ENCODE results near the gene KIF3A. TPM values are rescaled to one million over a fixed set of nuclear protein-coding genes. Genes with fewer than 3 reads are reported as not detected.

The KIF3A gene
- polyA plus RNA-seq, 1 of the 3 experiments (the other 2 are of a cell fraction) = 5.1 TPM

DNA sequence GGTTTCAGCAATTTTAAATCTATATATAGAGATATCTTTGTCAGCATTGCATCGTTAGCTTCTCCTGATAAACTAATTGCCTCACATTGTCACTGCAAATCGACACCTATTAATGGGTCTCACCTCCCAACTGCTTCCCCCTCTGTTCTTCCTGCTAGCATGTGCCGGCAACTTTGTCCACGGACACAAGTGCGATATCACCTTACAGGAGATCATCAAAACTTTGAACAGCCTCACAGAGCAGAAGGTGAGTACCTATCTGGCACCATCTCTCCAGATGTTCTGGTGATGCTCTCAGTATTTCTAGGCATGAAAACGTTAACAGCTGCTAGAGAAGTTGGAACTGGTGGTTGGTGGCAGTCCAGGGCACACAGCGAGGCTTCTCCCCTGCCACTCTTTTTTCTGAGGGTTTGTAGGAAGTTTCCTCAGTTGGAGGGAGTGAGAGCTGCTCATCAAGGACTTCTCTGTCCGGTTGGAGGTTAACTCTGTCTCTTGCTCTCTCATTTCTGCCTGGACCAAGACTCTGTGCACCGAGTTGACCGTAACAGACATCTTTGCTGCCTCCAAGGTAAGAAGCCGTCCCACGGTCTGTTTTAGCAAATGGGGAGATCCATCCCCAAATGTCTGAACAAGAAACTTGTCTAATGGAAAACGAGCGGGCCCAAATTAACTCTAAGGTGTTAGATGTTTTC is 63.3 kb downstream of the KIF3A start, which contains the start of gene IL4:
Gene IL4 (plus strand): TSS at position 51 of the 692 bp plus-strand sequence. CDS start 62 bp downstream, at position 113.
- no peaks in the 10 kb centered on the region for H3K9me3 ChIP-seq
- DNase-seq = no peak
- ChIA-PET POLR2A (no interaction called here), CTCF (interaction anchor here (0.7 to 1.1 kb wide), 3 partner anchors 8 to 44 kb away, joined by 3 read pairs; no protein-coding TSS in a partner anchor)
- no peaks in the 10 kb centered on the region for H3K9me2 ChIP-seq
- peak within 1 kb of the TSS; percentile 6 to 37; a peak in 2 of 4 replicates for H3K4me3 ChIP-seq (ENCODE audit: low read depth in 2 of 2, low read length in 1 of 2)
- H3F3A ChIP-seq (replicated peaks; ENCODE audit: insufficient read depth) = peaks cover 27% of the 10 kb centered on the region
- no peaks in the 10 kb centered on the region for H3K27me3 ChIP-seq (ENCODE audit: insufficient read depth)
- peak within 1 kb of the TSS; percentile 68 for H3K4me2 ChIP-seq
- peak within 1 kb of the TSS; percentile 6 to 92; a peak in 3 of 4 replicates for H3K27ac ChIP-seq (ENCODE audit: low read depth in 2 of 2, low read length in 1 of 2)
- H3K4me1 ChIP-seq (ENCODE audit: control insufficient read depth in 1 of 2, insufficient read depth in 2 of 2, low read depth in 1 of 2, low read length in 1 of 2) = peaks cover 3 to 26% of the 10 kb centered on the region in 2 experiments; a peak in 3 of 4 replicates
- H3K36me3 ChIP-seq (replicated peaks in 1 of 2; ENCODE audit: control insufficient read depth in 1 of 2, insufficient read depth in 2 of 2, low read length in 1 of 2) = no peaks in the 10 kb centered on the region
- H3K79me2 ChIP-seq (ENCODE audit: insufficient read depth) = no peaks in the 10 kb centered on the region
- peak within 1 kb of the TSS; percentile 80 for H2AFZ ChIP-seq (ENCODE audit: low read depth)
- TF ChIP-seq NFIC (IDR thresholded peaks at IDR 0.05; ENCODE audit: borderline replicate concordance) (no peak), MXI1 (IDR thresholded peaks at IDR 0.05; ENCODE audit: low read depth, low read length) (no peak), SMC3 (IDR thresholded peaks at IDR 0.05; ENCODE audit: low read depth, low read length) (no peak), RAD21 (IDR thresholded peaks at IDR 0.05; ENCODE audit: low read length) (no peak), FOSL2 (IDR thresholded peaks at IDR 0.05; ENCODE audit: borderline replicate concordance, low read depth) (no peak), RXRA (IDR thresholded peaks at IDR 0.05; ENCODE audit: borderline replicate concordance, low read depth) (no peak), EP300 (IDR thresholded peaks at IDR 0.05; ENCODE audit: borderline replicate concordance in 1 of 2, low read depth in 1 of 2, low read length in 1 of 2) (no peak)
- TF ChIP-seq, protein P1, sequence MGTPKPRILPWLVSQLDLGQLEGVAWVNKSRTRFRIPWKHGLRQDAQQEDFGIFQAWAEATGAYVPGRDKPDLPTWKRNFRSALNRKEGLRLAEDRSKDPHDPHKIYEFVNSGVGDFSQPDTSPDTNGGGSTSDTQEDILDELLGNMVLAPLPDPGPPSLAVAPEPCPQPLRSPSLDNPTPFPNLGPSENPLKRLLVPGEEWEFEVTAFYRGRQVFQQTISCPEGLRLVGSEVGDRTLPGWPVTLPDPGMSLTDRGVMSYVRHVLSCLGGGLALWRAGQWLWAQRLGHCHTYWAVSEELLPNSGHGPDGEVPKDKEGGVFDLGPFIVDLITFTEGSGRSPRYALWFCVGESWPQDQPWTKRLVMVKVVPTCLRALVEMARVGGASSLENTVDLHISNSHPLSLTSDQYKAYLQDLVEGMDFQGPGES (IDR thresholded peaks at IDR 0.05; ENCODE audit: low read depth, low read length) = no peak
- TF ChIP-seq, protein P2, sequence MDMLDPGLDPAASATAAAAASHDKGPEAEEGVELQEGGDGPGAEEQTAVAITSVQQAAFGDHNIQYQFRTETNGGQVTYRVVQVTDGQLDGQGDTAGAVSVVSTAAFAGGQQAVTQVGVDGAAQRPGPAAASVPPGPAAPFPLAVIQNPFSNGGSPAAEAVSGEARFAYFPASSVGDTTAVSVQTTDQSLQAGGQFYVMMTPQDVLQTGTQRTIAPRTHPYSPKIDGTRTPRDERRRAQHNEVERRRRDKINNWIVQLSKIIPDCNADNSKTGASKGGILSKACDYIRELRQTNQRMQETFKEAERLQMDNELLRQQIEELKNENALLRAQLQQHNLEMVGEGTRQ (IDR thresholded peaks at IDR 0.05; ENCODE audit: borderline replicate concordance, low read depth, low read length) = no peak
- TF ChIP-seq, protein P3, sequence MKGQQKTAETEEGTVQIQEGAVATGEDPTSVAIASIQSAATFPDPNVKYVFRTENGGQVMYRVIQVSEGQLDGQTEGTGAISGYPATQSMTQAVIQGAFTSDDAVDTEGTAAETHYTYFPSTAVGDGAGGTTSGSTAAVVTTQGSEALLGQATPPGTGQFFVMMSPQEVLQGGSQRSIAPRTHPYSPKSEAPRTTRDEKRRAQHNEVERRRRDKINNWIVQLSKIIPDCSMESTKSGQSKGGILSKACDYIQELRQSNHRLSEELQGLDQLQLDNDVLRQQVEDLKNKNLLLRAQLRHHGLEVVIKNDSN (IDR thresholded peaks at IDR 0.05; ENCODE audit: borderline replicate concordance, low read depth) = no peak
- TF ChIP-seq, protein P4, sequence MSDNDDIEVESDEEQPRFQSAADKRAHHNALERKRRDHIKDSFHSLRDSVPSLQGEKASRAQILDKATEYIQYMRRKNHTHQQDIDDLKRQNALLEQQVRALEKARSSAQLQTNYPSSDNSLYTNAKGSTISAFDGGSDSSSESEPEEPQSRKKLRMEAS (IDR thresholded peaks at IDR 0.05; ENCODE audit: low read depth) = no peak
- no peaks in the 10 kb centered on the region for H4K20me1 ChIP-seq (ENCODE audit: insufficient read depth)
- WGBS (ENCODE audit: low lambda C conversion rate) = 81% methylated on average over 14 of the region's 14 CpGs
- H3K9ac ChIP-seq = peak within 1 kb of the TSS; percentile 59

DNA sequence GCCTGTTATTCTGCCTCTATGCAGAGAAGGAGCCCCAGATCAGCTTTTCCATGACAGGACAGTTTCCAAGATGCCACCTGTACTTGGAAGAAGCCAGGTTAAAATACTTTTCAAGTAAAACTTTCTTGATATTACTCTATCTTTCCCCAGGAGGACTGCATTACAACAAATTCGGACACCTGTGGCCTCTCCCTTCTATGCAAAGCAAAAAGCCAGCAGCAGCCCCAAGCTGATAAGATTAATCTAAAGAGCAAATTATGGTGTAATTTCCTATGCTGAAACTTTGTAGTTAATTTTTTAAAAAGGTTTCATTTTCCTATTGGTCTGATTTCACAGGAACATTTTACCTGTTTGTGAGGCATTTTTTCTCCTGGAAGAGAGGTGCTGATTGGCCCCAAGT is 63.9 kb downstream of the KIF3A start:
- CTCF ChIA-PET = interaction anchor here (0.7 to 1.1 kb wide), 2 partner anchors 42 to 44 kb away, joined by 3 read pairs; no protein-coding TSS in a partner anchor
- no peaks in the 10 kb centered on the region for H3K79me2 ChIP-seq (ENCODE audit: insufficient read depth)

More for the DNA sequence above, 63.9 kb downstream of the KIF3A start:
- DNase-seq = no peak
- Histone ChIP-seq H3K4me3 (ENCODE audit: low read depth in 2 of 2, low read length in 1 of 2) (no peak overlapping the region), H3K27ac (ENCODE audit: low read depth in 2 of 2, low read length in 1 of 2) (peak overlapping the region in 1 of 2 experiments; percentile 92; a peak in 1 of 4 replicates), H3K4me1 (ENCODE audit: control insufficient read depth in 1 of 2, insufficient read depth in 2 of 2, low read depth in 1 of 2, low read length in 1 of 2) (peaks cover 3 to 26% of the 10 kb centered on the region in 2 experiments; a peak in 3 of 4 replicates), H2AFZ (ENCODE audit: low read depth) (no peak overlapping the region), H3K9me3 (no peaks in the 10 kb centered on the region), H3K9ac (no peak overlapping the region), H3K9me2 (no peaks in the 10 kb centered on the region), H3F3A (replicated peaks; ENCODE audit: insufficient read depth) (peaks cover 27% of the 10 kb centered on the region), H3K4me2 (no peak overlapping the region), H3K27me3 (ENCODE audit: insufficient read depth) (no peaks in the 10 kb centered on the region), H4K20me1 (ENCODE audit: insufficient read depth) (no peaks in the 10 kb centered on the region), H3K36me3 (replicated peaks in 1 of 2; ENCODE audit: control insufficient read depth in 1 of 2, insufficient read depth in 2 of 2, low read length in 1 of 2) (no peaks in the 10 kb centered on the region)
- POLR2A ChIA-PET = no interaction called here
- TF ChIP-seq EZH2phosphoT487 (IDR thresholded peaks at IDR 0.05; ENCODE audit: borderline replicate concordance, low read depth) = no peak
- TF ChIP-seq, protein P5, sequence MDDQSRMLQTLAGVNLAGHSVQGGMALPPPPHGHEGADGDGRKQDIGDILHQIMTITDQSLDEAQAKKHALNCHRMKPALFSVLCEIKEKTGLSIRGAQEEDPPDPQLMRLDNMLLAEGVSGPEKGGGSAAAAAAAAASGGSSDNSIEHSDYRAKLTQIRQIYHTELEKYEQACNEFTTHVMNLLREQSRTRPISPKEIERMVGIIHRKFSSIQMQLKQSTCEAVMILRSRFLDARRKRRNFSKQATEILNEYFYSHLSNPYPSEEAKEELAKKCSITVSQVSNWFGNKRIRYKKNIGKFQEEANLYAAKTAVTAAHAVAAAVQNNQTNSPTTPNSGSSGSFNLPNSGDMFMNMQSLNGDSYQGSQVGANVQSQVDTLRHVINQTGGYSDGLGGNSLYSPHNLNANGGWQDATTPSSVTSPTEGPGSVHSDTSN (IDR thresholded peaks at IDR 0.05) = no peak
- TF ChIP-seq TEAD4 (IDR thresholded peaks at IDR 0.05; ENCODE audit: borderline replicate concordance, insufficient read depth) = no peak
- no peak for TF ChIP-seq FOXM1 (IDR thresholded peaks at IDR 0.05; ENCODE audit: low read depth)
- TF ChIP-seq, protein P6, sequence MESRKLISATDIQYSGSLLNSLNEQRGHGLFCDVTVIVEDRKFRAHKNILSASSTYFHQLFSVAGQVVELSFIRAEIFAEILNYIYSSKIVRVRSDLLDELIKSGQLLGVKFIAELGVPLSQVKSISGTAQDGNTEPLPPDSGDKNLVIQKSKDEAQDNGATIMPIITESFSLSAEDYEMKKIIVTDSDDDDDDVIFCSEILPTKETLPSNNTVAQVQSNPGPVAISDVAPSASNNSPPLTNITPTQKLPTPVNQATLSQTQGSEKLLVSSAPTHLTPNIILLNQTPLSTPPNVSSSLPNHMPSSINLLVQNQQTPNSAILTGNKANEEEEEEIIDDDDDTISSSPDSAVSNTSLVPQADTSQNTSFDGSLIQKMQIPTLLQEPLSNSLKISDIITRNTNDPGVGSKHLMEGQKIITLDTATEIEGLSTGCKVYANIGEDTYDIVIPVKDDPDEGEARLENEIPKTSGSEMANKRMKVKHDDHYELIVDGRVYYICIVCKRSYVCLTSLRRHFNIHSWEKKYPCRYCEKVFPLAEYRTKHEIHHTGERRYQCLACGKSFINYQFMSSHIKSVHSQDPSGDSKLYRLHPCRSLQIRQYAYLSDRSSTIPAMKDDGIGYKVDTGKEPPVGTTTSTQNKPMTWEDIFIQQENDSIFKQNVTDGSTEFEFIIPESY (IDR thresholded peaks at IDR 0.05; ENCODE audit: borderline replicate concordance, low read depth) = no peak
- 100% methylated on average over 1 of the region's 1 CpG for WGBS (ENCODE audit: low lambda C conversion rate)

Measured in SK-N-SH (cell line).